NCI-H1436 treated with DMSO at 0.1 percent for 48 hours (cell line): ENCODE results near the gene NCOA4.
"Not testable (repeated sequence)": the region's sequence is repeated elsewhere in the genome, so short reads cannot be mapped to it uniquely, and the experiment has no call there.

Source experiments
- DNase-seq: peaks from one replicate; lab custom pipeline; 2025; lab: John Stamatoyannopoulos, UW

Gene NCOA4

GRCh38 chr10:46030091-46030937 lies at the start of gene NCOA4:
TSS of gene NCOA4 (minus strand) at chr10:46030623. CDS start at chr10:46016680, 13,943 bp downstream.
- DNase-seq, result peak; percentile 85

- no peak for DNase-seq
These were observed 49.6 kb upstream of the NCOA4 start for GRCh38 chr10:46079831-46080585.

GRCh38 chr10:46077731-46078413 lies 47.4 kb upstream of the NCOA4 start:
- no peak for DNase-seq

- DNase-seq, result no peak
These were observed 46.7 kb upstream of the NCOA4 start for GRCh38 chr10:46077141-46077554.

- no peak for DNase-seq
These were observed 45.4 kb upstream of the NCOA4 start for GRCh38 chr10:46075869-46076268.

GRCh38 chr10:46074196-46074946 lies 43.9 kb upstream of the NCOA4 start:
- no peak for DNase-seq

GRCh38 chr10:46073564-46073963 lies 43.1 kb upstream of the NCOA4 start:
- DNase-seq, result no peak

GRCh38 chr10:46070749-46071148 lies 40.3 kb upstream of the NCOA4 start:
- DNase-seq, result no peak

GRCh38 chr10:46069771-46070463 lies 39.5 kb upstream of the NCOA4 start:
- DNase-seq, result no peak

- no peak for DNase-seq
These were observed 38.5 kb upstream of the NCOA4 start for GRCh38 chr10:46068905-46069304.

- no peak for DNase-seq
These were observed 37.7 kb upstream of the NCOA4 start for GRCh38 chr10:46068117-46068516.

- DNase-seq, result no peak
These were observed 33.9 kb upstream of the NCOA4 start for GRCh38 chr10:46064269-46064817.

GRCh38 chr10:46062723-46063428 lies 32.5 kb upstream of the NCOA4 start:
- no peak for DNase-seq

GRCh38 chr10:46060706-46061105 lies 30.3 kb upstream of the NCOA4 start:
- DNase-seq, result no peak

- DNase-seq, result not testable (repeated sequence)
These were observed 27.5 kb upstream of the NCOA4 start for GRCh38 chr10:46057927-46058326.

- no peak for DNase-seq
These were observed 26.6 kb upstream of the NCOA4 start for GRCh38 chr10:46057038-46057437.

GRCh38 chr10:46055771-46056170 lies 25.3 kb upstream of the NCOA4 start:
- no peak for DNase-seq

- DNase-seq, result no peak
These were observed 23.4 kb upstream of the NCOA4 start for GRCh38 chr10:46053534-46054434.

- DNase-seq, result no peak
These were observed 22.5 kb upstream of the NCOA4 start for GRCh38 chr10:46052791-46053375.
